ENCODE data around the gene MINDY2.

MINDY2 gene

GRCh38 chr15:58770857-58771620 is at the start of gene MINDY2:
MINDY2 (plus strand) TSS chr15:58771302; CDS start chr15:58771396, 94 bp downstream.
- peak; percentile 74 for DNase-seq

DNA sequence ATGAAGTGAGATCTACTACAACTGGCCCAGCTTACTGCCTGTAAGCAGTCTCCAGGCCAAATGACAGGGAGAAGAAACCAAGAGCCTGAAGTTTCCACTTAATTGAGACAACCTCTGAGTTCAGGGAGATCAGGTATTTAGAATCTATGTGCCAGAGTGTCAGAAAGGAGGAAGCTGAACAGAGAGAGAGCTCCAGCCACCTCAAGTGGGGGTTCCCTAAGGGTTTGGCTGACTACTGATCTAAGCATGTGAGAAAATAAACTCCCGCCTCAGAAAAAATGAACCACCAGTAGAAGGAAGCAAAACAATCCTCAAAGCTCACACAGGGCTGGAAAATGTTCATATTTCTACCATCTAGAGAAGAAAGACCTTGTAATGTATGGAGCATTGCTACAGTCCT is 46.6 kb upstream of the MINDY2 start:
- DNase-seq: no peak

DNA sequence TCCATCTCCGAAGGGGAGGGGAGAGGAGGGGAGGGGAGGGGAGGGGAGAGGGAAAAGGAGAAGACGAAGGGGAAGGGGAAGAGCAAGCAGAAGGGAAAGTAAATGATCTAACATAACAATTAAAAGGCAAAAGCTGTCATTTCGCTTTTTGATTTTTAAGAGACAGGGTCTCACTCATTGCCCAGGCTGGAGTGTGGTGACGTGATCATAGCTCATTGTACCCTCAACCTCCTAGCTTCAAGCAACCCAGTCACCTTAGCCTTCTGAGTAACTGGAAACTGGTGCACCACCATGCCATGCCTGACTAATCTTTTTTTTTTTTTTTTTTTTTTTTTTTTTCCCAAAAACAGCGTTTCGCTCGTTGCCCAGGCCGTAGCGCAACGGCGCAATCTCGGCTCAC is 44.2 kb upstream of the MINDY2 start:
- no peak for DNase-seq

GRCh38 chr15:58731756-58732535 is 39.2 kb upstream of the MINDY2 start:
- no peak for DNase-seq

DNA sequence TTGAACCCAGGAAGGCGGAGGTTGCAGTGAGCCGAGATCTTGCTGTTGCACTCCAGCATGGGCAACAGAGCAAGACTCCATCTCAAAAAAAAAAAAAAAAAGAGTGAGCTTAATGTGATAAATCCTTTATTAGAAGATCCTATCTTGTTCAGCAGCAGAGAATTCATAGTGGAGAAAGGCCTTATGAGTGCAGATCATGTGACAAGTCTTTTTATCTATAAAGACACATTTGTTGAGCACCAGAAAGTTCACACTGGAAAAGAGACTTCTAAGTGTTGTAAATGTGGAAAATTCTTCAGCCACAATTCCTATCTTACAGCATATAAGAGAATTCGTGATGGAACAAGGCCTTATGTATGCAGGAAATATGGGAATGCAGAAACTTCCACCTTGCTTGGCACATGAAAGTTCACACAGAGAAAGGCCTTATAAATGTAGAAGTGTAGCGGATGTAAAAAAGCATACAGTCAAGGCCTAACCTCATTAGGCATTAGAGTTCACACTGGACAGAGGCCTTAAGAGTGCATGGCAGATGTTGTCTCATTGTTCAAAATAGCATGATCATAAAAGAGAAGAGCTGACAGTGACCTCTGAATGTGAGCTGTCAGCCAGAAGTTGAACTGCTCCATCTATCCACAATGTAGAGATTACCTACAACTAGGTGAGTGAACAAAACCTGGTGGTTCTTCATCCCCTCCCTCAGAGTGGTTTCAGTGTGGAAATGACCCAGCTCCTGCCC is 38.3 kb upstream of the MINDY2 start:
- DNase-seq: no peak

- no peak for DNase-seq
These were observed 36.2 kb upstream of the MINDY2 start for GRCh38 chr15:58734859-58735258.

- DNase-seq: no peak
These were observed 35.0 kb upstream of the MINDY2 start for GRCh38 chr15:58736018-58736643.

DNA sequence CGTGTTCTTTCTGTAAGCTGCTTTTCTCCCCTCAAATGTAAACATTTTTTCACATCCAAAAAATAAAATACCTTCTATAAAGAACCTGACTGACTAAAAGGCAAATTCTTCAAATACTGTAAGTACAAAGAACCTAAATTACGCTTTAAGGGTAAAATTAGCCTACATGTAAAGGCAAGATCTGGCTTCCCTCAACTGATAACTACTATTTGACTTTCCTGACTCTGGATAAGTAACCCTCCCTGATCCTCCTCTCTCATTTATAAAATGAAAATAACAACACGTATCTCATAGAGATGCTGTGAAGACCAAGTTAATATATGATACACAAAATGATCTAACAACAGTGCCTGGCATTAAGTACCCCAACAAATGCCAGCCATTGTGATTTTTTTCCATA is 33.8 kb upstream of the MINDY2 start:
- no peak for DNase-seq

- DNase-seq: no peak
These were observed 32.9 kb upstream of the MINDY2 start for GRCh38 chr15:58738046-58738707.

DNA sequence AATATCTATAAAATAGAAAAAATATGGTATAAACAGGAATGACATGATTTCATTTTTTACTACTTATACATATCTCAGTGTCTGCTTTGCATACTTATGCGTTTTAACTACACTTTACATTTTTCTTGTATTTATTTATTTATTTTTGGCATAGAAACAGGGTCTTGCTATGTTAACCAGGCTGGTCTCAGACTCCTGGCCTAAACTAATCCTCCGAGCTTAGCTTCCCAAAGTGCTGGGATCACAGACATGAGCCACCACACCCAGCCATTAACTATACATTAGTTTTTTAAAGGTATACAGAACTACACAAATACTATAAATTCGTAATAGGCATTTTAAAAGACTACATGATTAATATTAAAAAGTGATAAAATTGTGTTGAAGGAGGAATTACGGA is 30.7 kb upstream of the MINDY2 start:
- no peak for DNase-seq

- no peak for DNase-seq
These were observed 30.1 kb upstream of the MINDY2 start for GRCh38 chr15:58741032-58741431.

DNA sequence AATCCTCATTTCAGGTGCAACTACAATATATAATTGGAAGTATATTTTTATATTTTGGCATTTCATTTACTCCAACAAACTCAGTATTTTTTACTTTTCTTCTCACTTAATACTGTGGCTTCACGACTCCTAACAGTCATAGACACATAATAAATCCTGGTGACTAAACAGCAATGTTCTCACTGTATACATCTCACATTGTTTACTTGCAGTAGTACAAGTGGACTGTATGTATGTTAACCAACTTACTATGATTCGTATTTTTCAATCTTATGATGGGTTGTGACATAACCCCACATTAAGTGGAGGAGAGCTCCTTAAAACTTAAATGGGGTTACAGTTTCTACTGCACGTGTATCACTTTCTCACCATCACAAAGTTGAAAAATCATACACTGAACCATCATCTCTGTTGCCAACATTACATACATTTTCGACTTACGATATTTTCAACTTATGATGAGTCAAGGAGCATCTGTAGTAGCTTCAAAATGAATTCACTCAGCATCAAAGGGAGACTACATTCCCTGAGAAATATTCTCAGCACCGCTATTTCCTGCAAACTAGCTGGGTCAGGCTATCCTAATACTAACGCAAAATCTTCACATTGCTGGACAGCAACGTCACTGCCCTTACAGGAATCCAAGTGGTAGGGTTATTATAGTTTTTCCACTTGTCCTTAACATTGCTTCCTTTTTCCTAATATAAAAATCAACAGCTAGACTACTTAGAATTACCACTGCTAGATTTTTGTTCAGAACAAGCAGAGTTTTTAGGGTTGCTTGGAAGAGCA is 28.9 kb upstream of the MINDY2 start:
- DNase-seq: no peak

DNA sequence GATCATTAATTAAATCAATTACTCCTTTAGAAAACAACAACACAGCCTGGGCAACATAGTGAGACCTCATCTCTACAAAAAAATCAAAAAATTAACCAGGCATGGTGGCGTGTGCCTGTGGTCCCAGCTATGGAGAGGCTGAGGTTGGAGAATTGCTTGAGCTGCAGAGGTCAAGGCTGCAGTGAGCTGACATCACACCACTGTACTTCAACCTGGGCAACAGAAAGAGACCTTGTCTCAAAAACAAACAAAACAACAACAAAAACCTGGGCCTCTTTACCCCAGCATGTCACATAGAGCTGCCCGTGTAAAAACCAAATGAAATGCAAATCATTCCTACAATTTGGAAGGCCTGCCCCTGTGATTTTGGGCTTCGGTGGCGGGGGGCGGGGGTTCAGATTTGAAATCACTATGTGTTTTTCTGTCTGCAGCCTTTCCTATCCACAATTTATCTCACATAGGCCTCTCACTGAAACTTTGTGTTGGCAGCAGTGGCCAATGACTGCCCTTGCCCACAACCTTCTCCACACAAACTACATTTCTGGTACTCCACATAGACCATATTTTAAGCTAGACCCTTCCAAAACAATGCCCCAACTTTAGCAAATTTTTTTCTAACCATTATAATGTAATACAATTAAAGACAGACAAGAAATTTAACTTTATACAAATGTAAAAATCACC is 28.1 kb upstream of the MINDY2 start:
- no peak for DNase-seq

DNA sequence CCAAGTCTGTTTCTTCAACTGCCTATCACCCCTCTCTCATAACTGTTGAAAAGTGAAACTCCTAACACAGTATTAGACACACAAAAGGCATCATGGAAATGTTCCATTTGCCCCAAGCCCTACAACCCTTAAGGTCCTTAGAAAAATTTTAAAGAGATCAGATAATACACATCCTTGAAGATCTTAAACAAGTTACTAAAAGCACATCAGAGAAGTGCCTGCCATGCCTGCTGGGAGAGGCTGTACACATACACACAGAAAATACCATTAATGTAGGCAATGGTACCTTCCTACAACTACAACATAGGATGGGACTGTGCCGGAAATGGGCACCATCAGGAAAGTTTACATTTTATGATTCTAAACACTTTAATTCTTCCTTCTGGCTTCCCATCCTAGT is 24.9 kb upstream of the MINDY2 start:
- DNase-seq: no peak

- no peak for DNase-seq
These were observed 22.9 kb upstream of the MINDY2 start for GRCh38 chr15:58748040-58748851.

DNA sequence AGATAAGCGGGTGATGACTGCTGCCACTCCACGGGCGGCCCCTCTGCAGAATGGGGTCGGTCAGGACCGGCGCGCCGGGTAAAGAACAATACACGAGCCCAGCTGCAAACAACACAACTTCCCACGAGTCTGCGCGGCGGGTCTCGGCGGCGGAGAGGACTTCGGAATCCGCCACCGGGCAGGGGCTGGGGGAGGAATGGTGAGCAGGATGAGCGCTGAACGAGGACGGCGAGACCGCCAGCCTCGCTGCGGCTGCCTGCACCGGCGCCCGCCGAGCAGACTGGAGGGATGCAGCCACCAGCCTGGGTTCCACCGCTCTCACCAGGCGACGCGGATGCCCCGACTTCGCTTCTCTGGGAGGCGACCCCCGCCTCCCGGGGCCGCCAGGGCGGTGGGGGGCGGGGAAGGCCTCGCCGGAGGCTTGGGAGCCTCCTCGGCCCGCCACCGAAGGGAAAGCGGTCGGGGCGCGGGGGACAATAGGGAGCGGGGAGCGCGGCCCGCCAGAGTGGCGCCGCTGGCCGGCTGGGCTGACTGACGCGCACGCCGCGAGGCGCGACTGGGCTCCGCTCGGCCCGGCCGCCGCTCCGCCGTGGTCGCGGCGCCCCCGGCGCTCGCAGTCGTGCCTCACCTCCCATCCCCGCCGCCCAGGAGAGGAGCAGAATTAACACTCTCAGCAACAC is 22.1 kb upstream of the MINDY2 start:
- DNase-seq: no peak

GRCh38 chr15:58749532-58750337 is 21.4 kb upstream of the MINDY2 start, which contains the start of gene ADAM10:
ADAM10 (minus strand) TSS chr15:58749707; CDS start chr15:58749534, 173 bp downstream.
- peak; percentile 72 for DNase-seq

DNA sequence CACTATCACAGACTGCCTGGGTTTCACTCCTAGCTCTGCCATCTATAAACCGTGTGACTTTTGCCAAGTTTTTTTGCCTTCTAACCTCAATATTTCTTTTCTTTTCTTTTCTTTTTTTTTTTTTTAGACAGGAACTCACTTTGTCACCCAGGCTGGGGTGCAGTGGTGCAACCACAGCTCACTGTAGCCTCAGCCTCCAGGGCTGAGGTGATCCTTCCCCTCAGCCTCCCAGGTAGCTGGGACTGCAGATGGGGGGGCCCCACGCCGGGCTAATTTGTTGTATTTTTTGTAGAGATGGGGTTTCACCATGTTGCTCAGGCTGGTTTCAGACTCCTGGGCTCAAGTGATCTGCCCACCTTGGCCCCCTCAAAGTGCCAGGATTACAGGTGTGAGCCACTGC is 18.4 kb upstream of the MINDY2 start:
- DNase-seq: no peak

DNA sequence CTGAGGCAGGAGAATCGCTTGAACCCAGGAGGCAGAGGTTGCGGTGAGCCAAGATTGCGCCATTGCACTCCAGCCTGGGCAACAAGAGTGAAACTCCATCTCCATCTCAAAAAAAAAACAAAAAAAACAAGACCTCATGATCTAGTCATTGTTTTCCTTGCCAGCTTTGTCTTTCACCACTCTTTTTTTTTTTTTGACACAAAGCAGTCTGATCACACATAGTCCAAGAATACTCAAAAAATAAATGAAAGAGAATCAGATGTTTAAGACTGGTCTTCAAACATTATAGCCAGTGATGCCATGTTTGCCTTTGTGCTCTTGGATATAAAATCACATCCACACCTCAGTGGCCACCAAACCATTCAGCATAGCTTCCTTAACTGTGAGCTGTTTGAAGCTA is 15.8 kb upstream of the MINDY2 start:
- DNase-seq: no peak
